ENCODE results near the gene PBX1.

The PBX1 gene

GRCh38 chr1:164700683-164701082, 141.7 kb downstream of the PBX1 start:
- DNase-seq (ENCODE audit: low read depth): no peak

GRCh38 chr1:164701189-164701761, 142.3 kb downstream of the PBX1 start:
- DNase-seq (ENCODE audit: low read depth): no peak

- DNase-seq (ENCODE audit: low read depth): no peak
Measured at GRCh38 chr1:164702216-164702615, 143.2 kb downstream of the PBX1 start.

GRCh38 chr1:164702664-164703063, 143.7 kb downstream of the PBX1 start:
- no peak for DNase-seq (ENCODE audit: low read depth)

- DNase-seq (ENCODE audit: low read depth): no peak
Measured at GRCh38 chr1:164703463-164703862, 144.5 kb downstream of the PBX1 start.

- DNase-seq (ENCODE audit: low read depth): no peak
Measured at GRCh38 chr1:164703960-164704411, 145.0 kb downstream of the PBX1 start.

GRCh38 chr1:164704954-164705353, 146.0 kb downstream of the PBX1 start:
- DNase-seq (ENCODE audit: low read depth): no peak

GRCh38 chr1:164706606-164706987, 147.6 kb downstream of the PBX1 start:
- no peak for DNase-seq (ENCODE audit: low read depth)

GRCh38 chr1:164707868-164708331, 148.9 kb downstream of the PBX1 start:
- DNase-seq (ENCODE audit: low read depth): no peak

GRCh38 chr1:164708596-164708995, 149.6 kb downstream of the PBX1 start:
- DNase-seq (ENCODE audit: low read depth): no peak

GRCh38 chr1:164709126-164709525, 150.1 kb downstream of the PBX1 start:
- no peak for DNase-seq (ENCODE audit: low read depth)

GRCh38 chr1:164709541-164710278, 150.7 kb downstream of the PBX1 start:
- DNase-seq (ENCODE audit: low read depth): no peak

- no peak for DNase-seq (ENCODE audit: low read depth)
Measured at GRCh38 chr1:164712131-164713036, 153.4 kb downstream of the PBX1 start.

GRCh38 chr1:164713456-164714207, 154.6 kb downstream of the PBX1 start:
- DNase-seq (ENCODE audit: low read depth): no peak

- no peak for DNase-seq (ENCODE audit: low read depth)
Measured at GRCh38 chr1:164716992-164717703, 158.2 kb downstream of the PBX1 start.

- DNase-seq (ENCODE audit: low read depth): no peak
Measured at GRCh38 chr1:164718821-164719220, 159.8 kb downstream of the PBX1 start.

- no peak for DNase-seq (ENCODE audit: low read depth)
Measured at GRCh38 chr1:164719676-164720439, 160.9 kb downstream of the PBX1 start.

GRCh38 chr1:164720440-164721227, 161.7 kb downstream of the PBX1 start:
- DNase-seq (ENCODE audit: low read depth): no peak

GRCh38 chr1:164721228-164721496, 162.2 kb downstream of the PBX1 start:
- DNase-seq (ENCODE audit: low read depth): no peak

GRCh38 chr1:164723296-164723798, 164.4 kb downstream of the PBX1 start:
- DNase-seq (ENCODE audit: low read depth): no peak
